Fibroblast of lung (primary cell): Measurements from ENCODE around the gene CENPF.

Experiments used
- CTCF ChIP-seq, 2 donors: IDR thresholded peaks in 1 of 2; conservative IDR thresholded peaks in 1 of 2; 1 replicate in 1 of 2; 2 replicates in 1 of 2; pipeline ENCODE4 v1.5.1; 2011 to 2012; ENCODE audit warnings: low read length in 2 of 2, control low read depth in 1 of 2, inconsistent platforms in 1 of 2, low read depth in 1 of 2, mild to moderate bottlenecking in 1 of 2
- EZH2 ChIP-seq: IDR thresholded peaks from 2 replicates; pipeline ENCODE4 v1.5.1; 2012; ENCODE audit warnings: low read length, control low read depth, mild to moderate bottlenecking; ENCODE audit errors: missing control alignments

GRCh38 chr1:214579183-214579582 lies 23.8 kb upstream of the CENPF start:
- TF ChIP-seq CTCF (conservative IDR thresholded peaks at IDR 0.05 in 1 of 2, IDR thresholded peaks at IDR 0.05 in 1 of 2; ENCODE audit: low read depth in 1 of 2, low read length in 2 of 2) (no peak), EZH2 (no peak)
